DMS114 treated with DMSO at 0.1 percent for 48 hours (cell line): Measurements from ENCODE around the gene ARHGEF17.
"Not testable (repeated sequence)": the region's sequence is repeated elsewhere in the genome, so short reads cannot be mapped to it uniquely, and the experiment has no call there.

ENCODE experiments used
- DNase-seq: peaks from one replicate; lab custom pipeline; 2025; ENCODE audit not compliant: unreplicated experiment; lab: John Stamatoyannopoulos, UW

The ARHGEF17 gene, protein sequence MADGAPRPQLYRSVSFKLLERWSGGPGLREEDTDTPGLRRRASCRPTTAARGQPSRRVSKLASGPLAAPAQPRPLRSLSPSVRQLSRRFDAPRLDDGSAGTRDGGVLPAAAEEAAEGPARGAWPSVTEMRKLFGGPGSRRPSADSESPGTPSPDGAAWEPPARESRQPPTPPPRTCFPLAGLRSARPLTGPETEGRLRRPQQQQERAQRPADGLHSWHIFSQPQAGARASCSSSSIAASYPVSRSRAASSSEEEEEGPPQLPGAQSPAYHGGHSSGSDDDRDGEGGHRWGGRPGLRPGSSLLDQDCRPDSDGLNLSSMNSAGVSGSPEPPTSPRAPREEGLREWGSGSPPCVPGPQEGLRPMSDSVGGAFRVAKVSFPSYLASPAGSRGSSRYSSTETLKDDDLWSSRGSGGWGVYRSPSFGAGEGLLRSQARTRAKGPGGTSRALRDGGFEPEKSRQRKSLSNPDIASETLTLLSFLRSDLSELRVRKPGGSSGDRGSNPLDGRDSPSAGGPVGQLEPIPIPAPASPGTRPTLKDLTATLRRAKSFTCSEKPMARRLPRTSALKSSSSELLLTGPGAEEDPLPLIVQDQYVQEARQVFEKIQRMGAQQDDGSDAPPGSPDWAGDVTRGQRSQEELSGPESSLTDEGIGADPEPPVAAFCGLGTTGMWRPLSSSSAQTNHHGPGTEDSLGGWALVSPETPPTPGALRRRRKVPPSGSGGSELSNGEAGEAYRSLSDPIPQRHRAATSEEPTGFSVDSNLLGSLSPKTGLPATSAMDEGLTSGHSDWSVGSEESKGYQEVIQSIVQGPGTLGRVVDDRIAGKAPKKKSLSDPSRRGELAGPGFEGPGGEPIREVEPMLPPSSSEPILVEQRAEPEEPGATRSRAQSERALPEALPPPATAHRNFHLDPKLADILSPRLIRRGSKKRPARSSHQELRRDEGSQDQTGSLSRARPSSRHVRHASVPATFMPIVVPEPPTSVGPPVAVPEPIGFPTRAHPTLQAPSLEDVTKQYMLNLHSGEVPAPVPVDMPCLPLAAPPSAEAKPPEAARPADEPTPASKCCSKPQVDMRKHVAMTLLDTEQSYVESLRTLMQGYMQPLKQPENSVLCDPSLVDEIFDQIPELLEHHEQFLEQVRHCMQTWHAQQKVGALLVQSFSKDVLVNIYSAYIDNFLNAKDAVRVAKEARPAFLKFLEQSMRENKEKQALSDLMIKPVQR (N-terminal part only)

DNA sequence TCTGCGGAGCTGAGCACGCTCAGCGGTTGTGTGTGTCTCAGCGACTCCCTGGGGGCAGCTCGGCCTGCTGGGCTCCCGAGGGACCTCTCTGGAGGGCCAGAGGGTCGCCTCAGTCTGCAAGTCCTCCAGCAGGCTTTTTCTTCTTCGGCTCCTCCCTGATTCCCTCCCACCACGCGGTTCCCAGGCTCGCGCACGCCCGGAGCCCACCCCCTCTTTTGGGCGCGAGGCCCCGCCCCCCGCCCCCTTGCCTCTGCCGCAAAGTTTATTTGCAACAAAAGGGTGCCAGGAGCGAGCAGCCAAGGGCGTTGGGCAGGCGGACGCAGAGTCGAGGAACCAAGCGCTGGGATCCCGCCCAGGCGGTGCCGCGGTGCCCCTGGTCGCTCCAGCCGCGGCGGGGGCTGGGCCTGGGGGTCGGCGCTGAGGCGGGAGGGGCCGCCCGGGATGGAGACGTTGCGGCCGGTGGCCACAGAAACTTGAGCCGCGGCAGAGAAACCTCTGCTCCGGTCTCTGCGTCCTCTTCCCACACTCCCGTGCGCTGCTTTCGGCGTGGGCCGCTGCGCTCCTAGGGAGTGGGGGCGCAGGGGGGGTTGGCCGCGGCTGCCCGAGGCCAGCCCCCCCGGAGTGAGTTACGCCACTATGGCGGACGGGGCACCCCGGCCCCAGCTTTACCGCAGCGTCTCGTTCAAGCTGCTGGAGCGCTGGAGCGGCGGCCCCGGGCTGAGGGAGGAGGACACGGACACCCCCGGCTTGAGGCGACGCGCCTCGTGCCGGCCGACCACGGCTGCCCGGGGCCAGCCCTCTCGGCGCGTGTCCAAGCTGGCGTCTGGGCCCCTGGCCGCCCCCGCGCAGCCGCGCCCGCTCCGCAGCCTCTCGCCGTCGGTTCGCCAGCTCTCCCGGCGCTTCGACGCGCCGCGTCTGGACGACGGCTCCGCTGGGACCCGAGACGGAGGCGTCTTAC lies at the start of gene ARHGEF17:
Gene ARHGEF17, plus strand, starts transcription at position 274 of the 958 bp plus-strand sequence. Its CDS starts 363 bp downstream, at position 637.
- peak; percentile 60 for DNase-seq

DNA sequence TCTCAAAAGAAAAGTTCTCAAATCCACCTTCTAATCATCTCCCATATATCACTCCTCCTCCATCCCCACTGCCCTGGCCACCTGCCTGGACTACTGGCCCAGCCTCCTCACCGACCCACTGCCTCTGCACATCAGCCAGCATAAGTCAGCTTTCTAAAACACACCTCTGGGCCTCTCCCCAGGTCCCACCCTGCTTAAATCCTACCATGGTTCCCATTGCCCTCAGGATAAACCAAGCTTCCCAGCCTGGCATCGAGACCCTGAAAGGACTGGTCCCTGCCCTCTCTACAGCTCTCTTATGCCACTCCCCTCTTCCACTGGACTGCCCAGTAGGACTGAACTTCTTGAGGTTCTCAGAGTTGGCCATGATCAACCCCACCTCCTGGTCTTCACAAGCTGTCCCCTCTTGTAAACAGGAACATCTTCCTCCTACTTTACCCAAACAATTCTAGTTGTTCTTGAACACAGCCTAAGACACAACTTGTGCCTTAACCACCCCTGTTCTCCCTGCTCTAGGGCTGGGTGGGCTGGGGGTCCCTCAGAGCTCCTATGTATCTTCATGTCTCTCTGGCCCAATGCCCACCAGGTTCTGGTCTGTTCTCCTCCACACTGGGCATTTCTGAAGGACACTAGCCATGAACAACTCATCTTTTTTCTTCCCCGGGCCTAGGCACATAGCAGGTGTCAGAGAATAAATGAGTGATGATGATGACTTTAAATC lies 48.5 kb upstream of the ARHGEF17 start:
- no peak for DNase-seq

DNA sequence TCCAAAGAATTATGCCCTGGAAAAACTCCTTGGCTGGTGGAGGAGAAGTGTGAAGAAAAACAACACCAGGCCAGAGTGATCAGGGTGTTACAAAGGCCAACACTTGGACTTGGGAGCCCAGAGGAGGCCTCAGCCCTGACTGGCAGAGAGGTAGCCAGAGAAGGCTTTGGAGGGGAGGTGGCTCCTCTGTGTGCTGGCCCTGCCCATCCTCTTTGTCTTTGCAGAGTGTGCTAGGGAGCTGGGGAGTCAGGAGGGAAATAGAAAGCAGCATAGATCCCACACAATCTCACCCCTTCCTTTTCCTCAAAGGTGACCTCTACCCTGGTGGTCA lies 48.0 kb upstream of the ARHGEF17 start:
- DNase-seq = no peak

DNA sequence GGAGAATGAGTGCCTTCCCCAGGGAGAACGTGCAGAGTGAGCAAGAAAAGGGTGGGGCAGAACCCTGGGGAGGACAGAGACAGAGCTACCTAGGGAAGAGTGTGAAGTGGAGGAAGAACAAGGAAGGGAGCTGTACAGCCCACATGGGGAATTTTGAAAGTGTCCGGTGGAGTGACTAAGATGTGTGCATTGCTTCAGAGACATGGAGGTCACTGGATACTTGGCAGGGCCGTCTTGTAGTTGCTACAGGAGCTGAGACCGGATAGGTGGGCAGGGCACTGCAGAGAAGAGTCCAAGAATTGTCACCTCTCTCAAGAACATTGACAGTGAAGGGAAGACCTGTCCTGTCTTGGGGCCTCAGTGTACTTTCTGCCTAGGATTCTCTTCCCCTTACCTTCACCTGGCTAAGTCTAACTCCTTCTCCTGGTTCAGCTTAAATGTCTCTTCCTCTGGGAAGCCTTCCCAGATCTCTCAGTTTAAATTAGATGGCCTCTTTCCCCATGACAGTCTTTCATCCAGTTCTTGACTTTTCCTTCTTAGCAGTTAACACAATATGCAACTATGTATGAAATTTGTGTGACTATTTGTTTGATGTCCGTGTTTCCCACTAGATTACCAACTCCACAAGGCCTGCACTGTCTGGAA lies 45.1 kb upstream of the ARHGEF17 start:
- no peak for DNase-seq

DNA sequence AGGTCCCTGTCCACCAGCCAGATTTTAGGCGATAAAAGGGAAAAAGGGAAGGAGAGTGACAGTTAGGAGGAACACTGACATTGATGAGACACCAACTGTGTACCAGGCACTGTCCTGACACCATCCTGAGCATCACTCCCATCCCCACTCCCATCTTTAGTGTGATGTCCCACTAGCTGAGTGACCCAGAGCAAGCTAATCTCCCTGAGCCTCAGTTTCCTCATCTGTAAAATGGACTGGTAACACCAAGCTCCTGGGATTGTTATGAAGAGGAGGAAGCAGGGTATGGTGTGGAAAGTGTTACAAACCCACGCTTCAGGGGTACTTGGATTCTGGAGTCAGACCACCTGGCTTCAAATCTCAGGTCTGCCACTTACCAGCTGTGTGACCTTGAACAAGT lies 44.4 kb upstream of the ARHGEF17 start:
- no peak for DNase-seq

DNA sequence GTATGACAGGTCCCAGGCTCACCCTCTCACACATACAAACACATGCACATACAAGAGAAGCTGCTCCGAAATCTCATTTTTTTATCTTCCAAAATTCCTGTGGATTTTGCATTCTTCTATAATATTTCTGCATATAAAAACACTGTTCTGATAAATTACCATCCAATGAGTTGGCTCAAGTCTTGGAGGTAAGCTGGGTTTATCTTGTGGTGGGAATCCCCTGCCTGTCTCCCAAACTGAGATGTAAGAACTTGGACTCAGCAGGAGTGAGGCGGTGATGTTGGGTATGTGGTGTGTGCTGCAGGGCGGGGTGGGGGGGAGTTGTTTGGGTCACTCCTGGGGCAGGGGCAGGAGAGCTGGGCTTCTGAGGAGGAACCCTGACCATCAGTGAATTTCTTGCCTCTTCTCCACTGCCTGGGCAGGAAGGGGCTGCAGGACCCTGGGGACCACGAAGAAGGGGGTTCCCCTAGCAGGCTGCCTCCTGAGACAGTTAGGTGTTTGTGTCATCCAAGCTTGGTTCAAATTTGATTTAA lies 42.7 kb upstream of the ARHGEF17 start:
- no peak for DNase-seq

DNA sequence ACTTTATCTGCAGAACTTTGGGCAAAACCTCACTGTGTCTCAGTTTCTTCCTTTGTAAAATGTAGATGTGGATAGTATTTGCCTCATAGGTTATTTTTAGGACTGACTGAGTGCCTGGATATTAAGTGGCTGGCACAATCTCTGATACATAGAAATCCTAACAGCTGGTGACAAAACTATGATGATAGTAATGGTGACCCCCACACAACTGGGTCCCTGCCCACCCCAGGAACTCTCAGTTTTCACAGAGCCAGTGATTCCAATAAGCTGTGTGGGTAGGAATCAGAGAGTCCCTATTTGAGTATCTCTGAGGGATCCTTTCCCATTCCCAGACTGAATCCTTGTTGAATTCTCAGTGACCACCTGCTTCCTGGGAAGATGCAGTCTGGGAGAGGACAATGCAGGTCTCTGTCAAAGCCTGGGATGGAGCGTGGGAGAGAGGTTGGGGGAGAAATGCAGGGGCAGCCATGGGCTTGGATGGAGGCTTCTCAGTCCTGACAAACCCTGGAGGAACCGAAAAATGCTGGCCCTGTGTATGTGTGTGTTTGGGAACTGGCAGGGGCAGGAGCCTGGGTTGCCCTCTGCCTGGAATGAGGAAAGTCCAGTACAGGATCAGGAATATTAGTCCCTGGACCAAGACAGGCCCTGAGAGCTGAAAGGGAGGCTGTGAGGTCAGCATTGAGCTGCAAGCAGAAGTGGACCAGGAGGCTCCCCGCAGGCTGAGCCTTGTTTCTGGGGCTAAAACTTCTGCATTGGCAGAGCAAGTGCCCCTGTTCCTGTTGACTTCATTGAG lies 42.0 kb upstream of the ARHGEF17 start:
- DNase-seq = no peak

DNA sequence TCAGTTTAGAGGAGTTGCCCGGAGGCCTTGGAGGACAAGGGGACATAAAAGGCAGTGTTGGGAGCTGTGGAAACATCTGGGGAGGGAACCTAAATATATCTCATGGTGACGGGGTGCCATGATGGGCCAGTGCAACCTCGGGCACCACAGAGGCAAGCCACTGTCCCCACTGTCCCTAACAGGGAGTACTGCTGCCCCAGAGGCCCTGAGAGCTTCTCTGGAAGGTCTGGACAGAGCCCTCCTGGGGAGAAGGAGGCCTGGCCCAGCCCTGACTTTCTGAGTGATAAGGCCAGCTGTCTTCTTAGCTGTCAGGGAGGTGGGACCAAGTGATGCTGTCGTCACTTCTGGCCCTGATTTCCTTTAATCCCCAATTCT lies 41.4 kb upstream of the ARHGEF17 start:
- DNase-seq = no peak

DNA sequence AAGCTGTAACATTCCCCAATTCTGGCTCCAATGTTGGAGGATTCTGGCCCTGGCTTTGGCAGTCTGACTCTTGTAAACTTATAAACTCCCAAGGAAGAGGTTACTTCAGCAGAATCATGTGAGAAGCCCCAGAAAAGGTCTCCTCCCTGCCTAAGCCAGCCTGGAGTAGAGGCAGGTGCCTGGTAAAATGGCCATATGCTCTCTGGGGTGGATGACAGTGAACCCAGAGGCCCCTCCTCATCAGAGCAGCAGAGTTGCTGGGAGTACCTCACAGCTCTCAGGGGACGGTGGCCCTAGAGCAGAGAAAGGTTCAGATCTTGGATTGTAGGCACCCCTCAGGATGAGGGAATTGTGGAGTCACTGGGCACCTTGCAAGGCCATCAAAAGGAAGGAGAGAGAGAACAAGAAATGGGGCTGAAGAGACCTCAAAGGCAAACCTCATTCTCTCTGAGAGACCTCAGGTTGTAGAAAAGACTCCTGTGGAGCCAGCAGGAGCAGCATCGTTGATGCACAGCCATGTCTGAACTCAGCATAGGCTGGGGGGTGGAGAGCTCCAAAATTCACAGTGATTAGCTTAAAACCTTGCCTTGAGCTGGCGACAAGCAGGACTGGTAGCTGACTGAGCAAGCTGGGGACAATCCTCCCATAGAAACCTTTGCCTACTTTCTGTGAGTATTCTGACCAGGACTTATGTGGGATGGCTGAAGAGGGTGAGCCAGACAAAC lies 40.8 kb upstream of the ARHGEF17 start:
- DNase-seq = no peak

DNA sequence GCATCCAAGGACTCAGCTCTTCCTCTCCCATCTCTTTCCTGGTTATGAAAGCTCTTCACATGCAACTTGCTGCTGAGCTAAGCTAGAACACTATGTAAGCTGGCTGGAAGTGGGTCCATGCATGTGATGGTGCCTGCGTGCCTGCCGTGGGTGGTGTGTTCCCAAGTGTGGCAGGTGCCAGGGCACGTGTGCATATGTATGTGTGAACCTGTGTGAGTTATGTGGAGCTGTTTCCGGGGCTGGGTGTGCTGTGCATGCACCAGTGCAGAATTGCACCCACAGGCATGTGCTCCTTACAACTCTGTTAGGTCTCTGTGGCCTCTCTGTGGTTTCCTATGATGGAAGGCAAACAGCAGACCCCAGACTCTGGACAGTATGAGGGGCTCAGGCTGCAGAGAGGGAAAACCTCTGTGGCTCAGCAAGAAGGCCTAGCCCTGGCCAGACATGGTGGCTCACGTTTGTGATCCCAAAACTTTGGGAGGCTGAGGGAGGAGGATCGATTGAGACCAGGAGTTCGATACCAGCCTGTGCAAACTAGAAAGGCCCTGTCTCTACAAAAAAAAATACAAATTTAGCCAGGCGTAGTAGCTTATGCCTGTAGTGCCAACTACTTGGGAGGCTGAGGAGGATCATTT lies 40.1 kb upstream of the ARHGEF17 start:
- no peak for DNase-seq

DNA sequence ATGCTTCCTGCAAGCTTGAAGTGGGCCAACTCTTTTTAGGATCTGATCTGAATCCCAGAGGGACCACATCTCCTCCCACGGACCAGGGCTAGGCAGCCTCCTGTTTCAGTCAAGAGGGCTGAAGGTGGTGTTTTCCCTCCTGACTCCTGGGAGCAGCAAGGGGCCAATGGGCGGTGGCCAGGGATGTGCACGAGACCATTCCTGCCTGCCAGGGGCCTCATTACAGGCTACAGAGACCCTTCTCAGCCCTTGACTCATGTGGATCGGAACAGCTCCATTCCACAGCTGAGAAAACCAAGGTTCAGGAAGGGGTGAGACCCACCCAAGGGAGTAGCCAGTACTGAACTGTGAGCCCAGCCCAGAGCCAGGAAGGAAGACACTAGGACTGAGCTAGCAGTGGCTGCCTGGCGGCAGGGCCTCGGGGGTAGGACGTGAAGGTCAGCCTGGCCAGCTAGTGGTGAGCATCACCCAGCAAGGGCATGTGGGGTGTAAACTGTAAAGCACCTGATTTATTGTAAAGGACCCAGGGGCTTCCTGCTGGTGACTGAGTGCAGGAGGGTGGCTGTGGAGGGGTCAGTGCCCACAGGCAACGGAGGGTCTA lies 39.3 kb upstream of the ARHGEF17 start:
- no peak for DNase-seq

DNA sequence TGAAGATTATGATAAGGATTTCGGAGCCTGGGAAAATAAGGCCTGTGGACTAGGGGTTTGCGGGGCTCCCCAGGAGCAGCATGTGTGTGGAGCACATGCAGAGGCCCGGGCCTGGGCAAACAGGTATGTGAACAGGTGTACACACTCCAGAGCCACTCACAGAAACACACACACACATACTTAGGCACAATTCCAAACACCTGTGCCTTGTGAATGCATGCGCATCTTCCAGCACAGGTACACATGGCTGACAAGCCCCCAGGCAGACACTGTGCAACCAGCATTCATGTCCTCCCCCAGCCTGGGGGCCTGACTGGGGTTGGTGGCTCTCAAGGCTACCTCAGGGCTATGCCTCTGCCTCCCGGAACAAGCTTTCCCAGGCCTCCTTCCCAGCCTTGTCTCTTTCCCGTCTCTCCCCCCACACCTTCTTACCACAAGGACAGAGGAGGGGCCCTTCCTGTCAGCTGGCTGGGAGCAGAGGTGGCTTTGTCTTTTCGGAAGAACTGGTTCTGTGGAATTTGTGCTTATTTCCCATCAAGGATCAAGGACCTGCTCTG lies 38.5 kb upstream of the ARHGEF17 start:
- no peak for DNase-seq

DNA sequence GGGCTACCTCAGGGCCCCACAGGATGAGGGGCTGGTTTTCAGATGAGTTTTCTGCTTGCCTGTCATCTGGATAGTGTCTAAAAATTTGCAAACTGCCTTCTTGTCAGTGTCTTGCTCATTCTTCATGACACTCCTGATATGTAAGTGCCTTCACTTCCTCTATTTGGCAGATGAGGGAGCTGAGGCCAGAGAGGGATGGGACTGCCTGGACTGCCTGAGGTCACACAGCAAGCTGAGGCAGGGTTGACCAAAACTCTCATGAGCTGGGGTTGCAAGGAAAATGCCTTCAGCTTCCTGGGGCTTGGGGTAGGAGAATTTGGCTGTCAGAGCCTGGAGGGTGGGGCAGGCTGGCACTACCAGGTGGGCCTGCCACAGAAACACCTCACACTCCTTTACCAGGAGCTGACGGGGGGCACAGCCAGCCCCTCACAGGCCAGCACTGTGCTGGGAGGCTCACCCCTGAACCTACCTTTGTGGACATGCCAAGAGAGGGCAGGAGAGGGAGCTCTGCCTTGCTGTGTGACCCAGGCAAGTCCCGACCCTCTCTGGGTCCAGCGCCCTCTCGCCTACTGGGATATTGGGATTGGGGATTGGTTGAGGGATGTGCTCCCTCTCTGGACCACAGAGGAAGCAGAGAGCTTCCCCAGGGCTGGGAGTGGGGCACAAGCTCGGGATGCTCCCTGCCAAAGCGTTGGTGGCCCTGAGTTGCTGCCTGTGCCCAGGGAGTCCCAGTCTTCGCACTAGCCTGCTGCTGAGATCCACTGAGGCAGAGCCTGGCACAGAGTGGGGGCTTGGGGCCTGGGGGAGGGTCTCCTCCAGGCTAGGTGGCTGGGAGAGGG lies 37.8 kb upstream of the ARHGEF17 start:
- no peak for DNase-seq

DNA sequence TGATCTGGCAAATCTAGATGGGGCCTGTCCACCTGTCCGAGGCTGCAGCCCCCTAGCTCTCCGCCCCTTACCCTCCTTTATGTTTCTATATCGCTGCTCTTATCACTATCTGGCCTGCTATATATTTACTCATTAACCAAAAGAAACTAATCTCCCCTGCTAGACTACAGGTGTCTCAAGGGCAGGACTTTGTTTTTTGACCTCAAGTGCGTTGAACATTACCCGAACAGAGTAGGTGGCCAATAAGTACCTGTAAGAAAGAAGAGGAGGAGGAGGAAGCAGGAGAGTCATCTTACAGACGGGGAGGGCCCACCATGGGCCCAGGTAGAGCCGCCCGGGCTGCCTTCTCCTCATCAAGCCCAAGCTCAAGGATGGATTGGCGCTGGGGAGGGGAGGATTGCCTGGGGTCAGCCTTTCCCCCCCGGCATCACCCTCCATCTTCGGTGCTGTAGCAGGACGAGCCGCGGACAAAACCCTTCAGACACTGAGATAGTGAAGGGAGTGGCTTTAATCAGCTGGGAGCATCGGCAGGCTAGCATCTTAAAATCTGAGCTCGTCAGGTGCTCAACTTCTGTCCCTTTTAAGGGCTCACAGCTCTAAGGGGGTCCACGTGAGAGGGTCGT lies 37.1 kb upstream of the ARHGEF17 start:
- no peak for DNase-seq

DNA sequence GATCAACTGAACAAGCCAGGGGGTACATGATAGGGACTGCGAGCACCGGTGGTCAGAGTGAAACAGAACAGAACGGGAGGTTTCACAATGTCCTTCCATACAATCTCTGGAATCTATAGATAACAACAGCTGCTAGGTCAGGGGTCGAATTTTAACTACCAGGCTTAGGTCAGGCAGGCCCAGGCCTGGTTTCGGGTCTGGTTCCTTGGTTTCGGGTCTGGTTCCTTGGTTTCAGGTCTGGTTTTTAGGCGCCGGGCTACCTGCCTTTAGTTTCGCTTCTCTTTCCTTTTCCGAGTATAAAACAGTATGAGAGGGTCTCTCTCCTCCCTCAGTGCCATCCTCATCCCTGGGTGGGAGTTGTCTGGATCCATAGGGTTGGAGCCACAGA lies 36.6 kb upstream of the ARHGEF17 start:
- DNase-seq = not testable (repeated sequence)
